Breast epithelium (tissue), 4 donors: ENCODE measurements around the gene TOMM70. TPM values are rescaled to one million over a fixed set of nuclear protein-coding genes. Genes with fewer than 3 reads are reported as not detected.
"Not testable (repeated sequence)": the region's sequence is repeated elsewhere in the genome, so short reads cannot be mapped to it uniquely, and the experiment has no call there.

ENCODE experiments used
- DNase-seq, 2 donors: peaks; one replicate each; pipeline ENCODE4 v3.0.0-alpha.2; 2019; ENCODE audit warnings: low spot score in 2 of 2
- H3K27ac ChIP-seq, 2 donors: fragments of 200-600 bp; sonication (generic) in 1 of 2; one replicate each; pipeline ENCODE4 v1.5.1; 2016 to 2019; ENCODE audit warnings: mild to moderate bottlenecking in 1 of 2
- H3K27me3 ChIP-seq, 2 donors: fragments of 200-600 bp; sonication (generic) in 1 of 2; one replicate each; pipeline versions ENCODE4 v1.5.1 to v1.6.0; 2017 to 2019; ENCODE audit warnings: control low read depth in 1 of 2, mild to moderate bottlenecking in 1 of 2
- H3K36me3 ChIP-seq: fragments of 200-600 bp; one replicate; pipeline ENCODE4 v1.5.1; 2019
- H3K4me1 ChIP-seq, 2 donors: fragments of 200-600 bp; sonication (generic); one replicate each; pipeline ENCODE4 v1.5.1; 2016 to 2019; ENCODE audit warnings: control low read depth in 1 of 2
- H3K4me3 ChIP-seq, 3 donors: fragments of 200-600 bp; sonication (generic); 1 replicate in 2 of 3; 2 replicates in 1 of 3; pipeline ENCODE4 v1.5.1; 2016 to 2019; ENCODE audit warnings: mild to moderate bottlenecking in 3 of 3, moderate library complexity in 2 of 3
- H3K9me3 ChIP-seq, 2 donors: fragments of 200-600 bp; sonication (generic) in 1 of 2; one replicate each; pipeline ENCODE4 v1.5.1; 2016 to 2019; ENCODE audit warnings: control low read depth in 1 of 2
- POLR2A ChIP-seq: fragments of 450-650 bp; IDR thresholded peaks from one replicate; pipeline ENCODE4 v1.6.1; 2016; ENCODE audit warnings: antibody characterized with exemption, mild to moderate bottlenecking, moderate library complexity
- POLR2AphosphoS5 ChIP-seq, 3 donors: sonication (generic); formaldehyde crosslinking; IDR thresholded peaks; one replicate each; pipeline ENCODE4 v1.6.1; 2017; ENCODE audit warnings: antibody characterized with exemption in 3 of 3
- intact Hi-C: fragments of 100-400 bp; cut with DNase I; formaldehyde crosslinking; loops from one replicate; pipeline ENCODE4 v1.15.1; 2023; ENCODE audit warnings: low total_unique reads
- total RNA-seq, 3 donors: library from RNA; depleted of rRNA; stranded (reverse); fragments of >200 nt; gene quantifications; one replicate each; pipeline ENCODE4 v1.1.0, GENCODE V29; 2016
- TF ChIP-seq, protein P1 (sequence below), 3 donors: fragments of 450-650 bp; IDR thresholded peaks; one replicate each; pipeline ENCODE4 v1.5.1; 2016 to 2017; ENCODE audit warnings: antibody characterized with exemption in 3 of 3, mild to moderate bottlenecking in 3 of 3, moderate library complexity in 3 of 3

Gene TOMM70
- total RNA-seq, 3 donors from 2014 or later, result 47.9 to 59.7 (median 50.5) TPM

DNA sequence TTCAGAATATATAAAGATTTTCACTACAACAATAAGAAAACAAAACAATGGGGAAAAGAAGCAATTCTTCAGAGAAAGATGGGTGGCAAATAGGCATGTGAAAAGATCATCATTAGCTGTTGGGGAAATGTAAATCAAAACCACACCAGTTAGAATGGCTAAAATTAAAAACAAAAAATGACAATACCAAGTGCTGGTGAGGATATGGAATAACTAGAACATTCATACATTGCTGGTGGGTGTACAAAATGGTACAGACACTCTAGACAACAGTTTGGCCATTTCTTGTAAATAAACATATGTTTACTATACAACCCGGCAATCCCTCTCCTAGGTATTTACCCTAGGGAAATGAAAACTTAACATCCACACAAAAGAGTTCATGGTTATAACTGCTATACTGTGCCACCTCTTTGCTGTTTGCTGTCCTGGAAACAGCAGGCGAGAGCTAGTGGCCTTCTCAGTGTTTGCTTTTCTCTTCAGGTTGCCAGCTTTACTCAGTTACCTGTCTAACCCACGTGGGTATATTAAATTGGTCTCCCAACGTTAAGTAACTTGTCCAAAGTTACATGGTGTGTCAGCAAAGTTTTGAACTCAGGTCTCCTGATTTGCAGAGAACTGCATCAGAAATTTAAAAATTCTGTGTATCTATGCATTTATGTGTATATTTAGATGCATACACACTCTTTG, 70.9 kb downstream of the TOMM70 start:
- H3K27ac ChIP-seq, result no peak overlapping the region
- H3K4me1 ChIP-seq, result no peaks in the 10 kb centered on the region
- no peak for DNase-seq
- no peaks in the 10 kb centered on the region for H3K27me3 ChIP-seq
- TF ChIP-seq, protein P1, sequence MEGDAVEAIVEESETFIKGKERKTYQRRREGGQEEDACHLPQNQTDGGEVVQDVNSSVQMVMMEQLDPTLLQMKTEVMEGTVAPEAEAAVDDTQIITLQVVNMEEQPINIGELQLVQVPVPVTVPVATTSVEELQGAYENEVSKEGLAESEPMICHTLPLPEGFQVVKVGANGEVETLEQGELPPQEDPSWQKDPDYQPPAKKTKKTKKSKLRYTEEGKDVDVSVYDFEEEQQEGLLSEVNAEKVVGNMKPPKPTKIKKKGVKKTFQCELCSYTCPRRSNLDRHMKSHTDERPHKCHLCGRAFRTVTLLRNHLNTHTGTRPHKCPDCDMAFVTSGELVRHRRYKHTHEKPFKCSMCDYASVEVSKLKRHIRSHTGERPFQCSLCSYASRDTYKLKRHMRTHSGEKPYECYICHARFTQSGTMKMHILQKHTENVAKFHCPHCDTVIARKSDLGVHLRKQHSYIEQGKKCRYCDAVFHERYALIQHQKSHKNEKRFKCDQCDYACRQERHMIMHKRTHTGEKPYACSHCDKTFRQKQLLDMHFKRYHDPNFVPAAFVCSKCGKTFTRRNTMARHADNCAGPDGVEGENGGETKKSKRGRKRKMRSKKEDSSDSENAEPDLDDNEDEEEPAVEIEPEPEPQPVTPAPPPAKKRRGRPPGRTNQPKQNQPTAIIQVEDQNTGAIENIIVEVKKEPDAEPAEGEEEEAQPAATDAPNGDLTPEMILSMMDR (IDR thresholded peaks at IDR 0.05), result no peak
- TF ChIP-seq POLR2A (no peak), POLR2AphosphoS5 (IDR thresholded peaks at IDR 0.05) (no peak)
- H3K36me3 ChIP-seq, result peaks cover 2% of the 10 kb centered on the region
- no peaks in the 10 kb centered on the region for H3K9me3 ChIP-seq
- intact Hi-C loops, result no loop called here
- no peak overlapping the region for H3K4me3 ChIP-seq

DNA sequence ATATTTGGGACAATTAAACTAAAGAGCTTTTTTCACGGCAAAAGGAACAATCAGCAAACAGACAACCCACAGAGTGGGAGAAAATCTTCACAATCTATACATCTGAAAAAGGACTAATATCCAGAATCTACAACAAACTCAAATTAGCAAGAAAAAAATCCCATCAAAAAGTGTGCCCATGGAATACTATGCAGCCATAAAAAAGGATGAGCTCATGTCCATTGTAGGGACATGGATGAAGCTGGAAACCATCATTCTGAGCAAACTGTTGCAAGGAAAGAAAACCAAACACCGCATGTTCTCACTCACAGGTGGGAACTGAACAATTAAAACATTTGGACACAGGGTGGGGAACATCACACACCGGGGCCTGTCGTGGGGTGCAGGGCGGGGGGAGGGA, 73.5 kb downstream of the TOMM70 start:
- H3K27me3 ChIP-seq, DNase-seq, H3K9me3 ChIP-seq, H3K36me3 ChIP-seq, H3K4me3 ChIP-seq, intact Hi-C loops, H3K4me1 ChIP-seq, H3K27ac ChIP-seq: not testable (repeated sequence)

DNA sequence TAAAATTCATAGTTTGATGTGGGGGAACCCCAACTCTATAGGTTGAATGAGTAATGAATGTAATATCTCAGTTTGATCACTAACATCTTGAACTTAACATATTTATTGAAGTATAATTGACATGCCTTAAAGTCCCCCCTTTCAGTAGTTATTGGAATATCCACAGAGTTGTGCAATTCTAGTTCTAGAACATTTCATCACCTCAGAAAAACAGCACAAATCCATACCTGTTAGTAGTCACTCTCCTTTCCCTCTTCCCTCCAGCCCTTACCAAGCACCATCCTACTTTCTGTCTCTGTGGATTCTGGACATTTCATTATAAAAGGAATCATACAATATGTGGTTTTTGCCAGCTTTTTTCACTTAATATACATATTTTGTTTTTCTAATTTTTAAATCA, 75.1 kb downstream of the TOMM70 start:
- intact Hi-C loops, result no loop called here
- no peaks in the 10 kb centered on the region for H3K27me3 ChIP-seq
- no peaks in the 10 kb centered on the region for H3K4me1 ChIP-seq
- no peak for DNase-seq
- H3K9me3 ChIP-seq, result no peaks in the 10 kb centered on the region
- H3K4me3 ChIP-seq, result no peak overlapping the region
- TF ChIP-seq POLR2AphosphoS5 (IDR thresholded peaks at IDR 0.05), result no peak
- TF ChIP-seq POLR2A, result no peak
- TF ChIP-seq, protein P1 (IDR thresholded peaks at IDR 0.05), result no peak
- H3K36me3 ChIP-seq, result peaks cover 4% of the 10 kb centered on the region
- no peak overlapping the region for H3K27ac ChIP-seq

DNA sequence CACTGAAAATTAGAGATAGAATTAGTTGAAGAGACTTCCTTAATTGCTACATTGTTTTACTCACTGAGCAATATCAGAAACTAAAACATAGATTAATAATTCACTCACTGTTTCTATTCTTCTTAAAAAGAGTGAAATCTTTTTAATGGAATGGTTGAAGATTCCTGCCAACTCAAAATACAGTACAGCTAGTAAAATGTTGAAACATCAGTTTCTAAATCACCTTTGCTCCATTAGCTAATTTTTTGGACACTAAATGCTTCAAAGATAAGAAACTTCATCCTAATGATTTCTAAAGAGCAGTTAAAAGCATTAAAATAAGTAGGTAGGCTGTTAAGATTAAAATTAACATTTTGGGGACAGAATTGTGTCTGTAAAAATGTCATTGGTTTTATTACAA, 76.8 kb downstream of the TOMM70 start:
- Histone ChIP-seq H3K4me3 (no peak overlapping the region), H3K36me3 (peaks cover 4% of the 10 kb centered on the region), H3K9me3 (no peaks in the 10 kb centered on the region), H3K27ac (no peak overlapping the region), H3K4me1 (no peaks in the 10 kb centered on the region), H3K27me3 (no peaks in the 10 kb centered on the region)
- TF ChIP-seq POLR2A (no peak), POLR2AphosphoS5 (IDR thresholded peaks at IDR 0.05) (no peak)
- DNase-seq, result no peak
- intact Hi-C loops, result no loop called here

DNA sequence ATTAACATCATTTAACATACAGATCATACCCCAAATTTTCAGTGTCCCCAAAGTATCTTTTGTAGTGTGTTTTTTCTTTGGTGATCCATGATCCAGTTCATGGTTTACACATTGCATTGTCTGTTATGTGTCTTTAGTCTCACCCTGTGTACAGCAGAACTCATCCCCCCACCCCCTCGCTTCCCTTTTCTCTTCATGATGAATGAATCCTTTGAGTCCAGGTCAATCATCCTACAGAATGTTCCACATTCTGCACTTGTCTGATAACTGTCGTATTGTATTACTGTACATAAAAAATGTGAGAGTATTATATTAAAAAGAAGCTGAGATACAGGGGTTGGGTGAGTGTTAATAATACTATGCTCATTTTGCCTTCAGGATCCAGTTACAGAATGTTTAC, 80.9 kb downstream of the TOMM70 start:
- H3K4me3 ChIP-seq, result no peak overlapping the region
- intact Hi-C loops, result no loop called here
- peaks cover 2% of the 10 kb centered on the region for H3K36me3 ChIP-seq
- no peaks in the 10 kb centered on the region for H3K27me3 ChIP-seq
- DNase-seq, result no peak
- H3K9me3 ChIP-seq, result no peaks in the 10 kb centered on the region
- TF ChIP-seq, protein P1 (IDR thresholded peaks at IDR 0.05), result no peak
- TF ChIP-seq POLR2AphosphoS5 (IDR thresholded peaks at IDR 0.05) (no peak), POLR2A (no peak)
- no peaks in the 10 kb centered on the region for H3K4me1 ChIP-seq
- H3K27ac ChIP-seq, result no peak overlapping the region

DNA sequence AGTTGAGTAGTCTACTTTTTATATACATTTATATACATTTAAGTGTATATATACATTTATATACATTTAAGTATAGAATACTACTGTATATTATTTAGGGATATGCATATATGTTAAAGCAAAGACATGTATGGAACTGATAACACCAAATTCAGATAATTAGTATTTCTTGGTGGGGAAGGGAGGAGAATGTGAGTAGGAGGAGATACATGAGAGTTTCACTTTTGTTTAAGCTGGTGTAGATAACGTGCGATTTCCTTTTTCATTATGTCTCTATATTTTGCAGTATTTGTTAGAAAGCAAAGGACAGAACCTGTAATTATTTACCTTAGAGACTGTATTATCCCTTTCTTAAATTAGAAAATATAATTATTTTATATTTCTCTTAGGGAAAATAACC, 83.0 kb downstream of the TOMM70 start:
- Histone ChIP-seq H3K4me1 (no peaks in the 10 kb centered on the region), H3K36me3 (no peaks in the 10 kb centered on the region), H3K27me3 (no peaks in the 10 kb centered on the region), H3K27ac (no peak overlapping the region), H3K4me3 (no peak overlapping the region), H3K9me3 (no peaks in the 10 kb centered on the region)
- intact Hi-C loops, result no loop called here
- TF ChIP-seq, protein P1 (IDR thresholded peaks at IDR 0.05), result no peak
- no peak for TF ChIP-seq POLR2AphosphoS5 (IDR thresholded peaks at IDR 0.05)
- TF ChIP-seq POLR2A, result no peak
- no peak for DNase-seq
